ENCODE results near the gene FSD1.
A peak's percentile ranks its signal among the peaks of the same experiment; 100 is the strongest.

The FSD1 gene

GRCh38 chr19:4319067-4319718 is 14.8 kb downstream of the FSD1 start:
- no peak for DNase-seq (ENCODE audit: low read depth)

DNA sequence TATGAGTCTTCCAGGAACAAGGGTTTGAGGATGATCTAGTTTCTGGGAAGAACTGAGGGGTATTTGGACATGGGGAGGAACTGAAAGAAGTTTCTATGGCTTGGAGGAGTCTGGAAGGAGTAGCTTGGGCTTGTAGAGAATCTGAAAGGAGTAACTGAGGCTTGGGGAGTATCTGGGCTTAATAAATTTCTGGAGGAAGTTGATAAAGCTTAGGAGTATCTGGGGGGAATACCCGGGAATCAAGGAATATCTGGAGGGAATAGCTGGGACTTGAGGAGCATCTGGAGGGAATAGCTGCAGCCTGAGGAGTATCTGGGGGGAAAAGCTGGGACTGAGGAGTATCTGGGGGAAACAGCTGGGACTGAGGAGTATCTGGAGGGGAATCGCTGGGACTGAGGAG is 16.0 kb downstream of the FSD1 start:
- no peak for DNase-seq (ENCODE audit: low read depth)

- no peak for DNase-seq (ENCODE audit: low read depth)
Measured at GRCh38 chr19:4322942-4323665, 18.7 kb downstream of the FSD1 start.

DNA sequence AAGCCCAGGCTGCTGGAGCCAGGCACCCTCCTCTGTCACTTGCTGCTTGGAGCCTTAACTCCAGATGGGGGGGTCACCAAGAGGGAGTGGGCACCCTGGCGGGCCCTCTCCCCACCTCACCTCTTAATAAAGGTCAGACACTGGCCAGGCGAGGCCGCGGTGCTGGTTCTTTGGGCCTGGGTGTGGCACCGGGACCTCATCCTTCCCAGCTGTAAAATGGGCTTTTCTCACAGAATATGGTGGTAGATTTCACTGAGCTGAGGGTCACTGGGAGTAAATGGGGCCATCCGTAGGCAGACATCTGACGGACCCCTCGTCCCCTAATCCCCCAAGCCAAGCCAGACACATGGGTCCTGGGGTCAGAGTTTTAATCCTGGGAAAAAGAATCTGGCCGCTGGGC is 19.3 kb downstream of the FSD1 start:
- no peak for DNase-seq (ENCODE audit: low read depth)

GRCh38 chr19:4324228-4324627 is 19.8 kb downstream of the FSD1 start:
- no peak for DNase-seq (ENCODE audit: low read depth)

DNA sequence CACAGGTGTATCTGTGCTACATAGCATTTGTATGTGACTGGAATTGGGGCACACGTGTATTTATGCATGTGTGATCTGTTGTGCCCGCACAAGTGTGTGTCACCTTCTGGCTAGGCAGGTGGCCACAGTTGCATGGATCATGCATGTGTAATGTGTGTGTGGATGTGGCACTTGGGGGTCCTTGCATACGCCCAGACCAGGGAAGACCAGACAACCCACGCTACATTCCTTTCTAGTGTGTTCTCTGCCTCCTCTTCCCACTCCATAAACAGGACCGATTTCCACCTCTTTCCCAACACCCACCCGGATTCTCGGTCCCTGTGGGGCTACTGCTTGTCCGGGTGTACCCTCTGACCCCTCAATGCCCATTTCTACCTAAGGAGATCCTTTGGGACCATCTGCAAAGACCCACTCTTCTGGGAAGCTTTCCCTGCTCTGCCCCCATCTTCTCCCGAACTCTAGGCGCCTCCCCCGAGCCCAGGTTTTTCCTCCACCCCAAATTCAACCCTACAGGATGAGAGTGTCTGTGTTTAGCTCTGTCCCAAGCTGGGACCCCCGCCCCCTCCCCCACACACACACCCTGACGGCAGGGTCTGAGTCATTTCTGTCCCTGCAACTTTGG is 21.9 kb downstream of the FSD1 start:
- no peak for DNase-seq (ENCODE audit: low read depth)

GRCh38 chr19:4326837-4327251 is 22.4 kb downstream of the FSD1 start:
- no peak for DNase-seq (ENCODE audit: low read depth)

GRCh38 chr19:4327252-4327876 is 23.0 kb downstream of the FSD1 start:
- peak; percentile 65 for DNase-seq (ENCODE audit: low read depth)

DNA sequence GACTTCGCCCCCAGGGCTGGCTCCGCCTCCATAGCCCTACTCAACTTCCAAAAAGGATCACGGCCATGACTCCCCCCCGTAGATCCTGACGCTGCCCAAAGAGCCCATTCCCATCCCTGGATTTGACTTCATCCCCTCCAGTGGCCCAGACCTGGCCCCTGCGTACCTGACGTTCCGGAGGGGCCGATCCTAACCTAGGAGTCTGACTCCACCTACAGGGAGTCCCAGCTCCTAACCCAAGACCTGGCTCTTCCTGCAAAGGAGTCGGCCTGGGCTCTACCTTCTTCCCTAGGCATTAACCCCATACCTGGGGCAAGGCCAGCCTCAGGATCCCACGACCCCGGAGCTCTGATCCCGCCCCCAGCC is 23.5 kb downstream of the FSD1 start:
- no peak for DNase-seq (ENCODE audit: low read depth)

DNA sequence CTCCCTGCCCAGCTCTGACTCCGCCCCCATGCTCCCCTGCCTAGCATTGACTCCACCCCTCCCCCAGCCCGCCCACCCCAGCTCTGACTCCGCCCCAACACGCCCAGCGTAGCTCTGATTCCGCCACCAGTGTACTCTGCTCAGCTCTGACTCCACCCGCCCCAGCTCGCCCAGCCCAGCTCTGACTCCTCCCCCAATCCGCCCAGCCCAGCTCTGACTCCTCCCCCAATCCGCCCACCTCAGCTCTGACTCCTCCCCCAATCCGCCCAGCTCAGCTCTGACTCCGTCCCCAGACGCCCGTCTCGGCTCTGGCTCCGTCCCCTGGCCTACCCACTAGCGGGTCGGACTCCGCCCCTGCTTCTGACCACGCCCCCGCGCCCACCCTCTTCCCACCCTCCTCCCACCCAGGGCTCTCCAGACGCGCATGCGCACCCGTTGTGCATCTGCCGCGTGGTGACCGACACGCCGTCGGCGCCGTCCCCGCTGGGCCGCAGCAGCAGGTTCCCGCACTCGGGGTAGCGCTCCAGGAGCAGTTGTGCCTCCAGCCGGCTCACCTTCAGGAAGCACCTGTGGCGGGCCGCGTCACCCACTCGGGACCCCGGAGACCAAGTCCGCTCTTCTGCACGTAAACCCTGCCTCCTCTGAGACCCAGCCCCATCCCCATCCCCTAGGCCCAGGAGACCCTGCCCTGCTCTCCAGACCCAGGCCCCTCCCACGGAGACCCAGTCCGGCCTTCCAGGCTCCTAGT is 24.0 kb downstream of the FSD1 start:
- peak; percentile 96 for DNase-seq (ENCODE audit: low read depth)

- DNase-seq (ENCODE audit: low read depth), result peak; percentile 29
Measured at GRCh38 chr19:4328991-4329681, 24.7 kb downstream of the FSD1 start.

DNA sequence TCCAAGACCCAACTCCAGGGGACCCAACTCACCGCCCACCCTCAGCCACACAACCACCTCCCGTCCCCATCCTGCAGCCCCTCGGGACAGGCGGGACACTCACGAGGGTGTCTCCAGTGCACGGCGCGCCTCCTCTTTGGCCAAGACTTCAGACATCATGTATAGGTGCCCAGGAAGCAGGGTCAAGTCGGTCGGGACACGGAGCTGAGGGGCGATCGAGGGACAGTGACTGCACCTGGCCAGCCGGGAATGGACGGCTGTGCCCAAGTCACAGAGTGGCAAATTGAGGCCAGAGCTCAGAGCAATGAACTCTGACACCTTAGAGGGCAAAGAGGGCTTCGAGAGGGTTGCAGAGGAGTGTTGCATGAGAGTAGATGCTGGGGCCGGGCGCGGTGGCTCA is 25.5 kb downstream of the FSD1 start:
- DNase-seq (ENCODE audit: low read depth), result no peak

- DNase-seq (ENCODE audit: low read depth), result no peak
Measured at GRCh38 chr19:4334929-4335570, 30.7 kb downstream of the FSD1 start.

GRCh38 chr19:4337906-4338440 is 33.6 kb downstream of the FSD1 start:
- DNase-seq (ENCODE audit: low read depth), result no peak

DNA sequence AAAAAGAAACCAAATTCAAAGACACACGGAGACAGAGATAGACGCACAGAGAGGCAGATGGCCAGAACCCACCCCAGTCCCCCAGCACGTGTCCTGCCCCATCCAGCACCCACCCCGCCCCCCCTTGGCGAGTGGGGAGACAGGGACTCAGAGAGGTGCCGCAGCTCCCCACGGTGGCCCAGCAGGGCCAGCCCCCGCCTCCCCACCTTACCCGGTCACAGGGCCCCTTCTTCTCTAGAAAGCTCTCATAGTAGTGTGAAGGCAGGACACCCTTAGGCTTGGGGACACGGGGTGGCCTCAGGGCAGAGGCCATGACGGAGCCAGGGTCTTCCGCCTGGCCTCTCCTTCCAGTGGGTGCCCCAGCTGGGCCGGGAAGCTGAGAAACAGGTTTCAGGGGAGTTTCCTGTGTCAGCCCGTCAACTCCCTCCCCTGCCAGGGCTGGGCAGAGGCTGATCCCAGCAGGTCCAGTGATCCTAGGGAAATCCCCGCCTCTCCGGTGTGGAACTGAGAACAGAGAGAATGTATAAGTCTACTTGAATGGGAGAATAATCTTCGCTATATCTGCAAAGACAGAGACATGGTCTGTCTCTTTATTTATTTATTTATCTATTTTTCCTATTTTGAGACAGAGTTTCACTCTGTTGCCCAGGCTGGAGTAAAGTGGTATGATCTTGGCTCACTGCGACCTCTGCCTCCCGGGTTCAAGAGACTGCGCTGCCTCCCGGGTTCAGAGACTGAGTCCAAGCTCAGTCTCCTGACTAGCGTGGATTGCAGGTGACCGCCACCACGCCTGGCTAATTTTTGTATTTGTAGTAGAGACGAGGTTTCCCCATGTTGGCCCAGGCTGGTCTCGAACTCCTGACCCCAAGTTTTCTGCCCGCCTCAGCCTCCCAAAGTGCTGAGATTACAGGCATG is 34.3 kb downstream of the FSD1 start, which contains the start of gene STAP2:
STAP2 (minus strand) TSS at position 387 of the 915 bp plus-strand sequence; CDS start at position 313, 74 bp downstream.
- DNase-seq (ENCODE audit: low read depth), result no peak

- no peak for DNase-seq (ENCODE audit: low read depth)
Measured at GRCh38 chr19:4342314-4342614, 37.9 kb downstream of the FSD1 start.

- peak; percentile 79 for DNase-seq (ENCODE audit: low read depth)
Measured at GRCh38 chr19:4342615-4343369, 38.4 kb downstream of the FSD1 start.

DNA sequence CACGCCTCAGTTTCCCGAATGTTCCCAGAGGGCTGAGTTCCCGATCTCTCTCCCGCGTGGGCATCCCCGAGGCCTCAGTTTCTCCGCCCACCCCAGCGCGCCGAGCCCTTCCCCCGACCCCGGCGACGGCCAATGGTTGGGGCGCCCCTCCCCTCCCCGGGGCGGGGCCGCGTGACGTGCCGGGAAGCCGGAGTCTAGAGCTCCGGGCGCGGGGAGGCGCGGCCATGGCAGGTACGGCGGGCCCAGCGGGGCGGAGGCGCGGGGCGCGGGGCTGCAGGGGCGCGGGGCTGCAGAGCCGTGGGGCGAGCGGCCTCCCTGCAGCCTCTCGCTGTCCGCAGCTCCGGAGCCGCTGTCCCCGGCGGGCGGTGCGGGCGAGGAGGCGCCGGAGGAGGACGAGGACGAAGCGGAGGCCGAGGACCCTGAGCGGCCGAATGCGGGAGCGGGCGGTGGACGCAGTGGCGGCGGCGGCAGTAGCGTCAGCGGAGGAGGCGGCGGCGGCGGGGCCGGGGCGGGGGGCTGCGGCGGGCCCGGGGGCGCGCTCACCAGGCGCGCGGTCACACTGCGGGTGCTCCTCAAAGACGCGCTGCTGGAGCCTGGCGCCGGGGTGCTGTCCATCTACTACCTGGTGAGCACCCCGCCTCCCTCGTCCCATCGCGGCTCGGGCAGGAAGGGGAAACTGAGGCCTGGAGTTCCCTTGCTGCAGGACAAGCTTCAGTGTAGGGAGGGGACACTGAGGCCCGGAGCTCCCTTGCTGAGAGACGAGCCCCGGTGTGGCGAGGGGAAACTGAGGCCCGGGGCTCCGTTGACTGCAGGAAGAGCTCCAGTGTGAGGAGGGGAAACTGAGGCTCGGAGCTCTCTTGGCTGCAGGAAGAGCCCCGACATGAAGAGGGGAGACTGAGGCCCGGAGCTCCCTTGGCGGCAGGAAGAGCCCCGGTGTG is 39.2 kb downstream of the FSD1 start, which contains the start of gene MPND:
MPND (plus strand) TSS at position 193 of the 938 bp plus-strand sequence; CDS start at position 225, 32 bp downstream.
- peak; percentile 90 for DNase-seq (ENCODE audit: low read depth)
